ENCODE measurements around the gene CRYBG1.

The CRYBG1 gene

GRCh38 chr6:106462923-106463557, 102.5 kb downstream of the CRYBG1 start:
- no peak for DNase-seq (ENCODE audit: low spot score)

- no peak for DNase-seq (ENCODE audit: low spot score)
These were observed 105.7 kb downstream of the CRYBG1 start for GRCh38 chr6:106466211-106466610.

GRCh38 chr6:106468935-106469334, 108.4 kb downstream of the CRYBG1 start:
- no peak for DNase-seq (ENCODE audit: low spot score)

- DNase-seq (ENCODE audit: low spot score): no peak
These were observed 109.4 kb downstream of the CRYBG1 start for GRCh38 chr6:106469882-106470281.

GRCh38 chr6:106470316-106470715, 109.8 kb downstream of the CRYBG1 start:
- no peak for DNase-seq (ENCODE audit: low spot score)

- no peak for DNase-seq (ENCODE audit: low spot score)
These were observed 110.3 kb downstream of the CRYBG1 start for GRCh38 chr6:106470811-106471210.

GRCh38 chr6:106473812-106474211, 113.3 kb downstream of the CRYBG1 start:
- no peak for DNase-seq (ENCODE audit: low spot score)

GRCh38 chr6:106474466-106474865, 113.9 kb downstream of the CRYBG1 start:
- no peak for DNase-seq (ENCODE audit: low spot score)

GRCh38 chr6:106475284-106475683, 114.8 kb downstream of the CRYBG1 start:
- DNase-seq (ENCODE audit: low spot score): no peak

GRCh38 chr6:106476331-106477105, 116.0 kb downstream of the CRYBG1 start:
- DNase-seq (ENCODE audit: low spot score): no peak

- no peak for DNase-seq (ENCODE audit: low spot score)
These were observed 116.6 kb downstream of the CRYBG1 start for GRCh38 chr6:106477146-106477545.

- no peak for DNase-seq (ENCODE audit: low spot score)
These were observed 117.3 kb downstream of the CRYBG1 start for GRCh38 chr6:106477790-106478189.

- DNase-seq (ENCODE audit: low spot score): no peak
These were observed 125.7 kb downstream of the CRYBG1 start for GRCh38 chr6:106486236-106486635.

GRCh38 chr6:106488494-106489370, 128.2 kb downstream of the CRYBG1 start:
- DNase-seq (ENCODE audit: low spot score): no peak

GRCh38 chr6:106490030-106490429, 129.5 kb downstream of the CRYBG1 start:
- no peak for DNase-seq (ENCODE audit: low spot score)

- no peak for DNase-seq (ENCODE audit: low spot score)
These were observed 129.9 kb downstream of the CRYBG1 start for GRCh38 chr6:106490436-106490835.

GRCh38 chr6:106490974-106491373, 130.5 kb downstream of the CRYBG1 start:
- no peak for DNase-seq (ENCODE audit: low spot score)

- DNase-seq (ENCODE audit: low spot score): no peak
These were observed 134.5 kb downstream of the CRYBG1 start for GRCh38 chr6:106495014-106495413.

- no peak for DNase-seq (ENCODE audit: low spot score)
These were observed 136.3 kb downstream of the CRYBG1 start for GRCh38 chr6:106496823-106497222.

- no peak for DNase-seq (ENCODE audit: low spot score)
These were observed 141.4 kb downstream of the CRYBG1 start for GRCh38 chr6:106501960-106502371.

- DNase-seq (ENCODE audit: low spot score): no peak
These were observed 142.0 kb downstream of the CRYBG1 start for GRCh38 chr6:106502559-106502958.

- DNase-seq (ENCODE audit: low spot score): no peak
These were observed 147.8 kb downstream of the CRYBG1 start for GRCh38 chr6:106508277-106508676.

GRCh38 chr6:106508834-106509233, 148.3 kb downstream of the CRYBG1 start:
- DNase-seq (ENCODE audit: low spot score): no peak
